Femur (tissue), 1 donor: ENCODE measurements around the gene BAZ1A.
"Not testable (repeated sequence)": the region's sequence is repeated elsewhere in the genome, so short reads cannot be mapped to it uniquely, and the experiment has no call there.

Experiments
- DNase-seq: peaks from one replicate; pipeline ENCODE4 v3.0.0-alpha.2; 2017

Gene BAZ1A

GRCh38 chr14:34857689-34858449 is 17.3 kb downstream of the BAZ1A start:
- no peak for DNase-seq

GRCh38 chr14:34853041-34853440 is 22.1 kb downstream of the BAZ1A start:
- no peak for DNase-seq

- DNase-seq: no peak
Observed at GRCh38 chr14:34851395-34851794, 23.8 kb downstream of the BAZ1A start.

- DNase-seq: no peak
Observed at GRCh38 chr14:34845869-34846268, 29.3 kb downstream of the BAZ1A start.

GRCh38 chr14:34843011-34843554 is 32.1 kb downstream of the BAZ1A start:
- DNase-seq: no peak

- no peak for DNase-seq
Observed at GRCh38 chr14:34837801-34838322, 37.3 kb downstream of the BAZ1A start.

- no peak for DNase-seq
Observed at GRCh38 chr14:34835312-34835711, 39.8 kb downstream of the BAZ1A start.

- no peak for DNase-seq
Observed at GRCh38 chr14:34833549-34834523, 41.3 kb downstream of the BAZ1A start.

GRCh38 chr14:34826661-34827060 is 48.5 kb downstream of the BAZ1A start:
- DNase-seq: no peak

- DNase-seq: no peak
Observed at GRCh38 chr14:34824826-34825225, 50.3 kb downstream of the BAZ1A start.

- DNase-seq: no peak
Observed at GRCh38 chr14:34824256-34824655, 50.9 kb downstream of the BAZ1A start.

- DNase-seq: no peak
Observed at GRCh38 chr14:34817768-34818167, 57.4 kb downstream of the BAZ1A start.

GRCh38 chr14:34810028-34810427 is 65.1 kb downstream of the BAZ1A start:
- DNase-seq: no peak

- DNase-seq: no peak
Observed at GRCh38 chr14:34806257-34806656, 68.9 kb downstream of the BAZ1A start.

GRCh38 chr14:34804933-34805332 is 70.2 kb downstream of the BAZ1A start:
- no peak for DNase-seq

- DNase-seq: not testable (repeated sequence)
Observed at GRCh38 chr14:34798861-34799260, 76.3 kb downstream of the BAZ1A start.

- no peak for DNase-seq
Observed at GRCh38 chr14:34797747-34798583, 77.2 kb downstream of the BAZ1A start.

GRCh38 chr14:34796902-34797301 is 78.3 kb downstream of the BAZ1A start:
- DNase-seq: no peak

GRCh38 chr14:34794941-34795340 is 80.2 kb downstream of the BAZ1A start:
- no peak for DNase-seq

GRCh38 chr14:34794217-34794616 is 80.9 kb downstream of the BAZ1A start:
- DNase-seq: no peak

- DNase-seq: no peak
Observed at GRCh38 chr14:34792598-34792997, 82.6 kb downstream of the BAZ1A start.
